Measurements from ENCODE around the gene APAF1.
A peak's percentile ranks its signal among the peaks of the same experiment; 100 is the strongest.
"Not testable (repeated sequence)": the region's sequence is repeated elsewhere in the genome, so short reads cannot be mapped to it uniquely, and the experiment has no call there.

APAF1 gene, protein sequence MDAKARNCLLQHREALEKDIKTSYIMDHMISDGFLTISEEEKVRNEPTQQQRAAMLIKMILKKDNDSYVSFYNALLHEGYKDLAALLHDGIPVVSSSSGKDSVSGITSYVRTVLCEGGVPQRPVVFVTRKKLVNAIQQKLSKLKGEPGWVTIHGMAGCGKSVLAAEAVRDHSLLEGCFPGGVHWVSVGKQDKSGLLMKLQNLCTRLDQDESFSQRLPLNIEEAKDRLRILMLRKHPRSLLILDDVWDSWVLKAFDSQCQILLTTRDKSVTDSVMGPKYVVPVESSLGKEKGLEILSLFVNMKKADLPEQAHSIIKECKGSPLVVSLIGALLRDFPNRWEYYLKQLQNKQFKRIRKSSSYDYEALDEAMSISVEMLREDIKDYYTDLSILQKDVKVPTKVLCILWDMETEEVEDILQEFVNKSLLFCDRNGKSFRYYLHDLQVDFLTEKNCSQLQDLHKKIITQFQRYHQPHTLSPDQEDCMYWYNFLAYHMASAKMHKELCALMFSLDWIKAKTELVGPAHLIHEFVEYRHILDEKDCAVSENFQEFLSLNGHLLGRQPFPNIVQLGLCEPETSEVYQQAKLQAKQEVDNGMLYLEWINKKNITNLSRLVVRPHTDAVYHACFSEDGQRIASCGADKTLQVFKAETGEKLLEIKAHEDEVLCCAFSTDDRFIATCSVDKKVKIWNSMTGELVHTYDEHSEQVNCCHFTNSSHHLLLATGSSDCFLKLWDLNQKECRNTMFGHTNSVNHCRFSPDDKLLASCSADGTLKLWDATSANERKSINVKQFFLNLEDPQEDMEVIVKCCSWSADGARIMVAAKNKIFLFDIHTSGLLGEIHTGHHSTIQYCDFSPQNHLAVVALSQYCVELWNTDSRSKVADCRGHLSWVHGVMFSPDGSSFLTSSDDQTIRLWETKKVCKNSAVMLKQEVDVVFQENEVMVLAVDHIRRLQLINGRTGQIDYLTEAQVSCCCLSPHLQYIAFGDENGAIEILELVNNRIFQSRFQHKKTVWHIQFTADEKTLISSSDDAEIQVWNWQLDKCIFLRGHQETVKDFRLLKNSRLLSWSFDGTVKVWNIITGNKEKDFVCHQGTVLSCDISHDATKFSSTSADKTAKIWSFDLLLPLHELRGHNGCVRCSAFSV (N-terminal part only)

GRCh38 chr12:98644712-98645571, at the start of gene APAF1, which contains the start of gene IKBIP:
Gene APAF1, plus strand, starts transcription at chr12:98645290. Its CDS starts 3,070 bp downstream, at chr12:98648360.
Gene IKBIP, minus strand, starts transcription at chr12:98644788. Its CDS starts 87 bp downstream, at chr12:98644701.
- H3K27ac ChIP-seq (ENCODE audit: low read depth in 2 of 2, low read length in 2 of 2) = peak within 1 kb of the TSS; percentile 93 to 94
- H3K9me3 ChIP-seq (ENCODE audit: control insufficient read depth in 2 of 2, low read length in 2 of 2) = no peaks in the 10 kb centered on the region
- peak within 1 kb of the TSS; percentile 91 to 93 for H3K4me3 ChIP-seq (ENCODE audit: low read length in 2 of 2)
- H3K4me1 ChIP-seq (ENCODE audit: control insufficient read depth in 2 of 2, insufficient read depth in 2 of 2, low read length in 2 of 2) = peaks cover 6% of the 10 kb centered on the region in 2 donors
- H3K9ac ChIP-seq (ENCODE audit: low read depth in 1 of 2, low read length in 2 of 2) = peak within 1 kb of the TSS; percentile 90 to 94
- H3K36me3 ChIP-seq (ENCODE audit: control insufficient read depth in 2 of 2, insufficient read depth in 2 of 2, low read length in 2 of 2) = peaks cover 14 to 17% of the 10 kb centered on the region in 2 donors
- no peaks in the 10 kb centered on the region for H3K27me3 ChIP-seq (ENCODE audit: control insufficient read depth in 2 of 2, insufficient read depth in 2 of 2, low read length in 2 of 2)

- H3K4me1 ChIP-seq (ENCODE audit: control insufficient read depth in 2 of 2, insufficient read depth in 2 of 2, low read length in 2 of 2) = peaks cover 11 to 13% of the 10 kb centered on the region in 2 donors
These were observed 47.8 kb upstream of the APAF1 start for GRCh38 chr12:98597313-98597712.

DNA sequence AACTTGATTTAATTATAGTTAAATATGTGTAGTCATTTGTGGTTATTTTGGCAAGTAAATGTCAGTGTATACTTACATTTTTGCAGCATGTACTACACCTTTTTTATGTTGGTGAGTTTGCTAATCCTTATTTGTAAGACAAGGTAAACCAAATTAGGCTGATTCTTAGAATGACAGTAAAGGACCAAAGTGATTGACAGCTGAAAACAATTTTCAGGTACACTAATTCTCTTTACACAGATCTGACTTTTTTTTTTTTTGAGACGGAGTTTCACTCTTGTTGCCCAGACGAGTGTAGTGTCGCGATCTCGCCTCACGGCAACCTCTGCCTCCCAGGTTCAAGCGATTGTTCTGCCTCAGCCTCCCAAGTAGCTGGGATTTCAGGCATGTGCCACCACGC, 43.2 kb upstream of the APAF1 start:
- Histone ChIP-seq H3K4me3 (ENCODE audit: low read length in 2 of 2) (no peak overlapping the region), H3K27me3 (ENCODE audit: control insufficient read depth in 2 of 2, insufficient read depth in 2 of 2, low read length in 2 of 2) (no peaks in the 10 kb centered on the region), H3K27ac (ENCODE audit: low read depth in 2 of 2, low read length in 2 of 2) (no peak overlapping the region), H3K9me3 (ENCODE audit: control insufficient read depth in 2 of 2, low read length in 2 of 2) (no peaks in the 10 kb centered on the region), H3K4me1 (ENCODE audit: control insufficient read depth in 2 of 2, insufficient read depth in 2 of 2, low read length in 2 of 2) (no peaks in the 10 kb centered on the region), H3K9ac (ENCODE audit: low read depth in 1 of 2, low read length in 2 of 2) (no peak overlapping the region), H3K36me3 (ENCODE audit: control insufficient read depth in 2 of 2, insufficient read depth in 2 of 2, low read length in 2 of 2) (peaks cover 56 to 61% of the 10 kb centered on the region in 2 donors)

More at GRCh38 chr12:98597313-98597712, 47.8 kb upstream of the APAF1 start:
- H3K4me3 ChIP-seq (ENCODE audit: low read length in 2 of 2); H3K9ac ChIP-seq (ENCODE audit: low read depth in 1 of 2, low read length in 2 of 2); H3K27me3 ChIP-seq (ENCODE audit: control insufficient read depth in 2 of 2, insufficient read depth in 2 of 2, low read length in 2 of 2); H3K27ac ChIP-seq (ENCODE audit: low read depth in 2 of 2, low read length in 2 of 2); H3K9me3 ChIP-seq (ENCODE audit: control insufficient read depth in 2 of 2, low read length in 2 of 2): not testable (repeated sequence)
- H3K36me3 ChIP-seq (ENCODE audit: control insufficient read depth in 2 of 2, insufficient read depth in 2 of 2, low read length in 2 of 2) = peaks cover 43 to 55% of the 10 kb centered on the region in 2 donors

GRCh38 chr12:98606359-98606988, 38.6 kb upstream of the APAF1 start:
- H3K27ac ChIP-seq (ENCODE audit: low read depth in 2 of 2, low read length in 2 of 2) = no peak overlapping the region
- H3K9ac ChIP-seq (ENCODE audit: low read depth in 1 of 2, low read length in 2 of 2) = no peak overlapping the region
- H3K4me1 ChIP-seq (ENCODE audit: control insufficient read depth in 2 of 2, insufficient read depth in 2 of 2, low read length in 2 of 2) = no peaks in the 10 kb centered on the region
- H3K36me3 ChIP-seq (ENCODE audit: control insufficient read depth in 2 of 2, insufficient read depth in 2 of 2, low read length in 2 of 2) = peaks cover 23 to 27% of the 10 kb centered on the region in 2 donors
- H3K9me3 ChIP-seq (ENCODE audit: control insufficient read depth in 2 of 2, low read length in 2 of 2) = no peaks in the 10 kb centered on the region
- no peak overlapping the region for H3K4me3 ChIP-seq (ENCODE audit: low read length in 2 of 2)
- H3K27me3 ChIP-seq (ENCODE audit: control insufficient read depth in 2 of 2, insufficient read depth in 2 of 2, low read length in 2 of 2) = no peaks in the 10 kb centered on the region

DNA sequence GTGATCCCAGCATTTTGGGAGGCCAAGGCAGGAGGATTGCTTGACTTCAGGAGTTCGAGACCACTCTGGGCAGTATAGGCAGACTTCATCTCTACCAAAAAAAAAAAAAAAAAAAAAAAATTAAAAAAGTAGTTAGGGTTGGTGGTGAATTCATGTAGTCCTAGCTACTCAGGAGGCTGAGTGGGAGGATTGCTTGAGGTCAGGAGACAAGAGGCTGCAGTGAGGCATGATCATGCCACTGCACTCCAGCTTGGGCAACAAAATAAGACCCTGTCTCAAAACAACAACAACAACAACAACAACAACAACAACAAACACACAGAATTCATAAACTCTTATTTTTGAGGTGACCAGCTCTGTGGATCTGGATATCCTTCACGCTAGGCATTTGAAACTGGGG, 34.5 kb upstream of the APAF1 start:
- Histone ChIP-seq H3K27me3 (ENCODE audit: control insufficient read depth in 2 of 2, insufficient read depth in 2 of 2, low read length in 2 of 2) (no peaks in the 10 kb centered on the region), H3K9me3 (ENCODE audit: control insufficient read depth in 2 of 2, low read length in 2 of 2) (no peaks in the 10 kb centered on the region), H3K4me1 (ENCODE audit: control insufficient read depth in 2 of 2, insufficient read depth in 2 of 2, low read length in 2 of 2) (no peaks in the 10 kb centered on the region), H3K27ac (ENCODE audit: low read depth in 2 of 2, low read length in 2 of 2) (no peak overlapping the region), H3K9ac (ENCODE audit: low read depth in 1 of 2, low read length in 2 of 2) (no peak overlapping the region), H3K4me3 (ENCODE audit: low read length in 2 of 2) (no peak overlapping the region), H3K36me3 (ENCODE audit: control insufficient read depth in 2 of 2, insufficient read depth in 2 of 2, low read length in 2 of 2) (no peaks in the 10 kb centered on the region)

GRCh38 chr12:98612696-98613334, 32.3 kb upstream of the APAF1 start:
- Histone ChIP-seq H3K27ac (ENCODE audit: low read depth in 2 of 2, low read length in 2 of 2) (no peak overlapping the region), H3K27me3 (ENCODE audit: control insufficient read depth in 2 of 2, insufficient read depth in 2 of 2, low read length in 2 of 2) (no peaks in the 10 kb centered on the region), H3K4me1 (ENCODE audit: control insufficient read depth in 2 of 2, insufficient read depth in 2 of 2, low read length in 2 of 2) (no peaks in the 10 kb centered on the region)

DNA sequence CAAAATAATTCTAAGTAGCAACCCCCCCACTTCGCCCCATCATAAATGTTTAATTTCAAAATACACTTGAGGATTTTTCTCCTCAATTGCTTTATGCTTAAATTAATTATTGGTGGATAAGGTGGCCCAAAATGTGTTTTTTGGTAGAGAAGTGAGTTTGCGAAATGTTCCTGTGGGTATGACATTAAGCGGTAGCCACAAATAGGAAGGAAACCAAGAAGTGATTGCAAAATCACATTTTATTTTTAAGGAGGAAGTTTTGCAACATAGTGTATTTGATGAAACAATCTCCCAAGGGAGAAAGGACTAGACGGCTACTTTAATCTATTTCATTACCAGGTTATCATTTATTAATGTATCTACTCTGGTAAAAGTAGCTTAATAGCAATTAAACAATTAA, 26.1 kb upstream of the APAF1 start:
- Histone ChIP-seq H3K9ac (ENCODE audit: low read depth in 1 of 2, low read length in 2 of 2) (no peak overlapping the region), H3K4me1 (ENCODE audit: control insufficient read depth in 2 of 2, insufficient read depth in 2 of 2, low read length in 2 of 2) (no peaks in the 10 kb centered on the region), H3K27ac (ENCODE audit: low read depth in 2 of 2, low read length in 2 of 2) (no peak overlapping the region), H3K36me3 (ENCODE audit: control insufficient read depth in 2 of 2, insufficient read depth in 2 of 2, low read length in 2 of 2) (no peaks in the 10 kb centered on the region), H3K4me3 (ENCODE audit: low read length in 2 of 2) (no peak overlapping the region), H3K9me3 (ENCODE audit: control insufficient read depth in 2 of 2, low read length in 2 of 2) (no peaks in the 10 kb centered on the region), H3K27me3 (ENCODE audit: control insufficient read depth in 2 of 2, insufficient read depth in 2 of 2, low read length in 2 of 2) (no peaks in the 10 kb centered on the region)

More at GRCh38 chr12:98612696-98613334, 32.3 kb upstream of the APAF1 start:
- H3K36me3 ChIP-seq (ENCODE audit: control insufficient read depth in 2 of 2, insufficient read depth in 2 of 2, low read length in 2 of 2) = no peaks in the 10 kb centered on the region
- H3K9me3 ChIP-seq (ENCODE audit: control insufficient read depth in 2 of 2, low read length in 2 of 2) = no peaks in the 10 kb centered on the region
- no peak overlapping the region for H3K9ac ChIP-seq (ENCODE audit: low read depth in 1 of 2, low read length in 2 of 2)
- H3K4me3 ChIP-seq (ENCODE audit: low read length in 2 of 2) = no peak overlapping the region

- Histone ChIP-seq H3K36me3 (ENCODE audit: control insufficient read depth in 2 of 2, insufficient read depth in 2 of 2, low read length in 2 of 2) (no peaks in the 10 kb centered on the region), H3K4me1 (ENCODE audit: control insufficient read depth in 2 of 2, insufficient read depth in 2 of 2, low read length in 2 of 2) (no peaks in the 10 kb centered on the region), H3K9ac (ENCODE audit: low read depth in 1 of 2, low read length in 2 of 2) (no peak overlapping the region), H3K4me3 (ENCODE audit: low read length in 2 of 2) (no peak overlapping the region), H3K27ac (ENCODE audit: low read depth in 2 of 2, low read length in 2 of 2) (no peak overlapping the region), H3K9me3 (ENCODE audit: control insufficient read depth in 2 of 2, low read length in 2 of 2) (no peaks in the 10 kb centered on the region), H3K27me3 (ENCODE audit: control insufficient read depth in 2 of 2, insufficient read depth in 2 of 2, low read length in 2 of 2) (no peaks in the 10 kb centered on the region)
These were observed 9.3 kb upstream of the APAF1 start for GRCh38 chr12:98635657-98636323.

All from mucosa of rectum (tissue), 2 donors.